Measurements from ENCODE around the gene NT5C2. TPM values are rescaled to one million over a fixed set of nuclear protein-coding genes. Genes with fewer than 3 reads are reported as not detected.
A peak's percentile ranks its signal among the peaks of the same experiment; 100 is the strongest.

NT5C2 gene
- polyA plus RNA-seq, 3 donors = 68.6 to 116 (median 81.8) TPM

DNA sequence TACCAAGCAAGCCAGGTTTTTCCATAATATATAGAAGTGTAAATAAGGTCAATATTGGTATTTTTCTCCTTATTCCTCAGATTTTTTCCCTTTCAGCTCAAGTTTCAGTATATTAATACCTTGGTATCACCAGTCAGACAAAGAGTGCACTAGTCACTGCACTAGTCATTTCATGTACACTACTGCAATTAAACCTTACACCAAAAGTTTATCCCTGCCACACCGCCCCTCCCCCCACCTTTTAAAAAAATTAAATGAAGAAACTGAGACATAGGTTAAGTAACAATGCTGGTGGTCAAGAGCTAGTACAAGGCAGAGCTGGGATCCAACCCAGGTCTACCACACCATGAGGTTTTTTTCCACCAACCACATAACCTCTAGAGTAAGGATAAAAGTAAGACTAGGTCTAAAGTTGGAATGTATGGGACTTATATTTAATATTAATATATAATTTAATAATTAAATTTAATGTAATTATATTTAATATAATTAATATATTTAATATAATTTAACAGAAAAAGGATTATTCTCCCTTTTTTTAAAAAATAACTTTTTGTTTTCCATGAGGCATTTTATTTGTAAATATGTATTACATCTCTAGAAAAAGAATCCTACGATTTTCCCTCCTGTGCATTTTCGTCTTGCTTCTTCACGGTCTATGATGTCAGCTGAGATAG is 68.5 kb downstream of the NT5C2 start:
- intact Hi-C loops (cut with micrococcal nuclease) = no loop called here
- H3K9me3 Mint-ChIP-seq = no peaks in the 10 kb centered on the region
- H3K4me2 ChIP-seq (replicated peaks; ENCODE audit: extremely low read depth, low read length, poor library complexity, severe bottlenecking) = no peak overlapping the region
- peaks cover 25 to 59% of the 10 kb centered on the region in 2 donors for H3K36me3 Mint-ChIP-seq
- TF ChIP-seq CTCF (IDR thresholded peaks at IDR 0.05) = no peak
- WGBS (ENCODE audit: insufficient coverage) = no CpG with 5 or more reads among the region's 4 CpGs
- no peak overlapping the region for H2AFZ ChIP-seq (ENCODE audit: insufficient read depth, low read depth, low read length, poor library complexity, severe bottlenecking)
- no peak overlapping the region for H3K4me3 ChIP-seq (replicated peaks in 1 of 3; ENCODE audit: low read depth in 2 of 3, low read length in 3 of 3)
- DNase-seq = no peak
- H3K27ac ChIP-seq (ENCODE audit: low read depth in 1 of 2, low read length in 2 of 2) = no peak overlapping the region
- H3K79me2 ChIP-seq (ENCODE audit: insufficient read depth, low read length) = peaks cover 75% of the 10 kb centered on the region
- no peaks in the 10 kb centered on the region for H3K4me1 ChIP-seq (ENCODE audit: control insufficient read depth in 1 of 2, insufficient read depth in 2 of 2, low read length in 2 of 2)
- peaks cover 2% of the 10 kb centered on the region for H3K4me1 Mint-ChIP-seq
- no peak overlapping the region for H3K4me3 Mint-ChIP-seq
- no peaks in the 10 kb centered on the region for H3K9me3 ChIP-seq (replicated peaks in 1 of 2; ENCODE audit: control insufficient read depth in 1 of 2, insufficient read depth in 1 of 2, low read length in 2 of 2)
- peaks cover 16 to 58% of the 10 kb centered on the region in 2 donors for H3K36me3 ChIP-seq (replicated peaks in 1 of 2; ENCODE audit: control insufficient read depth in 1 of 2, insufficient read depth in 2 of 2, low read length in 2 of 2)
- no peak overlapping the region for H3K9ac ChIP-seq (ENCODE audit: insufficient read depth, low read length, poor library complexity, severe bottlenecking)
- peak overlapping the region in 2 of 7 donors; percentile 8 to 66 for H3K27ac Mint-ChIP-seq
- no peaks in the 10 kb centered on the region for H3K27me3 ChIP-seq (ENCODE audit: control insufficient read depth in 2 of 2, insufficient read depth in 2 of 2, low read length in 2 of 2)
- no peaks in the 10 kb centered on the region for H3K27me3 Mint-ChIP-seq (ENCODE audit: low read depth in 3 of 3)
- H4K20me1 ChIP-seq (ENCODE audit: insufficient read depth, low read length) = peaks cover 81% of the 10 kb centered on the region

GRCh38 chr10:103123282-103124024 is 69.6 kb downstream of the NT5C2 start:
- Histone ChIP-seq H3K4me1 (ENCODE audit: control insufficient read depth in 1 of 2, insufficient read depth in 2 of 2, low read length in 2 of 2) (no peaks in the 10 kb centered on the region), H3K4me3 (replicated peaks in 1 of 3; ENCODE audit: low read depth in 2 of 3, low read length in 3 of 3) (no peak overlapping the region), H3K9me3 (replicated peaks in 1 of 2; ENCODE audit: control insufficient read depth in 1 of 2, insufficient read depth in 1 of 2, low read length in 2 of 2) (no peaks in the 10 kb centered on the region), H3K36me3 (replicated peaks in 1 of 2; ENCODE audit: control insufficient read depth in 1 of 2, insufficient read depth in 2 of 2, low read length in 2 of 2) (peaks cover 20 to 66% of the 10 kb centered on the region in 2 donors), H3K27me3 (ENCODE audit: control insufficient read depth in 2 of 2, insufficient read depth in 2 of 2, low read length in 2 of 2) (no peaks in the 10 kb centered on the region), H3K9ac (ENCODE audit: insufficient read depth, low read length, poor library complexity, severe bottlenecking) (no peak overlapping the region), H3K27ac (ENCODE audit: low read depth in 1 of 2, low read length in 2 of 2) (no peak overlapping the region), H3K4me2 (replicated peaks; ENCODE audit: extremely low read depth, low read length, poor library complexity, severe bottlenecking) (no peak overlapping the region), H2AFZ (ENCODE audit: insufficient read depth, low read depth, low read length, poor library complexity, severe bottlenecking) (no peak overlapping the region), H3K79me2 (ENCODE audit: insufficient read depth, low read length) (peaks cover 85% of the 10 kb centered on the region), H4K20me1 (ENCODE audit: insufficient read depth, low read length) (peaks cover 92% of the 10 kb centered on the region)
- peak overlapping the region in 1 of 7 donors; percentile 12 for H3K27ac Mint-ChIP-seq
- DNase-seq = no peak
- H3K27me3 Mint-ChIP-seq (ENCODE audit: low read depth in 3 of 3) = no peaks in the 10 kb centered on the region
- WGBS (ENCODE audit: insufficient coverage) = 100% methylated on average over 1 of the region's 7 CpGs
- peaks cover 2% of the 10 kb centered on the region for H3K4me1 Mint-ChIP-seq
- intact Hi-C loops (cut with micrococcal nuclease) = no loop called here
- H3K4me3 Mint-ChIP-seq = no peak overlapping the region
- H3K36me3 Mint-ChIP-seq = peaks cover 30 to 66% of the 10 kb centered on the region in 2 donors
- TF ChIP-seq CTCF (IDR thresholded peaks at IDR 0.05) = no peak
- no peaks in the 10 kb centered on the region for H3K9me3 Mint-ChIP-seq

Measured in CD14-positive monocyte (primary cell).